Measurements from ENCODE around the gene TBATA.

TBATA gene

DNA sequence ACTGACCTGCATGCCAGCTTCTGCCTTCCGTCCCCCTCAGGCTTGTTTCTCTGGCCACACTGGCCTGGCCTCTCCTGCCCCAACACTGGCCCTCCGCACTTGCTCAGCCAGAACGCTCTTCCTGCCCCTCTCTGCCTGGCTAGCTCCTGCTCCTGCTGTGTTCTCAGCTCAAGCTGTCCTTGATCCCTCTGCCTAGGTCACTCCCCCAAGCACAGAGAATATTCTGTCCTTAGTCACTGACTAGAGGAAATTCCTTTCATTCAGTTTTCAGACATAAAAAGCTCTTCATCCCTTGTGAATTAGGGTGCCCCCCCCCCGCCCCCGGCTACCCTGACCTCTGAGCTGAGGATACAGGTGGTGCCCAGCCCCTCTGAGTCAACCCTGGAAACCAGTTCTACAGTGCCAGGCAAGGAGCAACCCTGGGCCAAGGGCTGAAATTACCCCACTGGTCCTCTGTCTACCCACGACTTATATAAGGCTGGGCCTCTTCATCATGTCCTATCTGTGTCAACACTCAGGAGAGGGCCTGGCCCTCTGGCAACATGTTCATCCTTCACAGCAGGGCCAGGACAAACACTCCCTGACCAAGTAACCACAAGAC is 23.9 kb upstream of the TBATA start:
- no peak for DNase-seq (ENCODE audit: low spot score)

- DNase-seq (ENCODE audit: low spot score) = no peak
Measured at GRCh38 chr10:70807556-70807955, 22.4 kb upstream of the TBATA start.

GRCh38 chr10:70806841-70807240 is 21.7 kb upstream of the TBATA start:
- DNase-seq (ENCODE audit: low spot score) = no peak

DNA sequence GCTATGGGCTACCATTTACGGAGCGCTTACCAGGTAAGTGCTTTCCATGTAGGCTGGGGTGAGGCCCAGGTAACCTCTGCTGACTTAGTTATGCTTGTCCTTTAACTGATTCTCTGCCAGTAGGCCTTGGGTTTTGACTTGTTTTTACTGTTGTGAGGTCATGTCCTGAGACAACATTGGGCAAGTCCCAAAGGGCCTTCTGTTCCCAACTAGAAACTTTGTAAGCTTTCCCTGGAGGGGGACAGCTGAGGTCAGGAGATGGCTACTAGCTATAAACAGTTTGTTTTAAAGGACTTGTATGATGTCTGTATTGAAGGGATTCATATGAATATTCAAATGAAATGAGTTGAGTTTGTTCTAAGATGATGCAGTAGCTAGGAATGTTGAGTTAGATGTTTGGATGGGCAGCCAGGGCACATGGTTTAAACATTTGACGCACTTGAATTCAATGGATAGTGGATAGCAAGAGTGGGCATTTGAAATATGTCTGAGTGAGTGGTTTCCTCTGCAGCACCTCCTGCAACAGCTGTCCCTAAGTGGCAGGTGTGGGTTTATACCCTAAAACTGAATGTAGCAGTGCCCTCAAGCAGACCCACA is 20.5 kb upstream of the TBATA start:
- no peak for DNase-seq (ENCODE audit: low spot score)

DNA sequence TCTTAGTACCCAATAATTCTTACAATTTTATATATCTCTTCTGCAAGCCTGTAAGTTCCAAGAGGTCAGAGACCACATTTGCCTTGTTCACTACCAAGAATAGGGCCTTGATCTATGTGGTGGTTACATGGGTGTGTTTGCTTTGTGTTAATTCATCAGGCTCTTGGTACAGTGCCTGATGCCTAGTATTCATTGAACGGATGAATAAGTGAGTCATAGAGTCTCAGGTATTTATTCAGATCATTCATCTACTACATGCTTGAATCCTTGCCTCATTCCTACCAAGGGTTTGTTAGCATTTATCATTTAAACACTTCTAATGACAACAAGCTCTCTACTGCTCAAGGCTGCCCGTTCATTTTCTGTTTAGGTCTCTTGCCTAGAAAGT is 19.2 kb upstream of the TBATA start:
- DNase-seq (ENCODE audit: low spot score) = peak; percentile 13

- DNase-seq (ENCODE audit: low spot score) = no peak
Measured at GRCh38 chr10:70803775-70804420, 18.7 kb upstream of the TBATA start.

GRCh38 chr10:70801854-70802253 is 16.7 kb upstream of the TBATA start:
- no peak for DNase-seq (ENCODE audit: low spot score)

DNA sequence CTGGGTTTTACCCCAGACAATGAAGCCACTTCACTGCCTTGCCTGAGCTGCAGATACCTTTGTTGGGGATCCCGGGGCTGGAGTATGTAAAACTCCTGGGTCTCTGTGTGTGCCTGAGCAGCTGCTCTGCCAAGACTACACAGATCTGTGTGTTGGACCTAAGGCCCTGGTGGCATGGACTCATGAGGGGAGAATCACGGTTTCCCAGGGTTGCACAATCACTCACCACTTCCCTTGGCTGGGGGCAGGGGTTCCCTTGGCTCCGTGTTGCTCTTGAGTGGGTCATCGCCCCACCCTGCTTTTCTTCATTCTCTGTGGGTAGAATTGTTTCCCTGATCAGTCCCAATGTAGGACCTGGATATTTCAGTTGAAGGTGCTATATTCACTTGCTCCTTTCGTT is 13.9 kb upstream of the TBATA start:
- no peak for DNase-seq (ENCODE audit: low spot score)

DNA sequence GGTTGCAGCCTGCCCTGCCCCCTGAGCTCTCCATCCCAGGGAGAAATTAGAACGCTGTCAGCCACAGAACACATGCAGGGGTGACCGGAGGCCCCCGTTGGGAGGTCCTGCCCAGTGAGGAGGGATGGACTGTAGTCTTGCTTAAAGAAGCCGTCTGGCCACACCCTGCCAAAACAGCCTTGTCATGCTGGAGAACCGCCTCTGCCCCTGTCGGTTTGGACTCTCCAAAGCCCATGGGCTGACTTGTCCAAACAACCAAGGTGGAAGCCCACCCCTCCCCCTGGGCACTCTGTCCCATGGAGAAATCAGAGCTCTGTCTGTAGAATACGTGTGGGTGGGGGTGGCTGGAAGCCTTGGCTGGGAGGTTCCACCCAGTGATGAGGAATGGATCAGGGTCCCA is 12.7 kb upstream of the TBATA start:
- no peak for DNase-seq (ENCODE audit: low spot score)

- no peak for DNase-seq (ENCODE audit: low spot score)
Measured at GRCh38 chr10:70795613-70796012, 10.4 kb upstream of the TBATA start.

DNA sequence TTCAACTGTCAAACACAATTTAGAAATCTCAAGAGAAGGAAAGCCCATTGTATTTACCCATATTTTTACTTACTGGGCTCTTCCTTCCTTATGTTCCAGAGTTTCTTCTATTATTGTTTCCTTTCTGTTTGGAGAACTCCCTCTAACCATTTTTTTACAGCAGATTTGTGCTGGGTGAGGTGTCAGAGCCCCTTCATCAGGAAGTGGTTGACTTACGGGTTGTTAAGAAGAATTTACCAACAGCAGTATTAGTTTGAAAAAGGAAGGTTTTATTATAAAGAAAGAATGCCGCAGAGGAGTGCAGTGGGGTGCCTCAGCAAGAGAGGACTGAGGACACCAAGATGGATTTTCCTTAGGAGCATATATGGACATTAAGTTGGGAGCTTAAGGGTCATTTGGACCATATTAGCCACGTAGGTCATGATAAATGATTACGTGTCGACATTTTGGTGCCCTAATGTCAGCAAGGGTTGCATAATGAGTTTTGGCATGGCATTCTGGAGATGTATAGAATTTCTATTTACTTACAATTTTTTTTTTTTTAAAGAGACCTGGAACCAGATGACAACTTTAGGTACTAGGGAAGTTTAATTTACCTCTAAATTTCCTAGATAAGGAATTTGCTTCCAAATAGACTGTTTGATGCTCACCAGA is 6.3 kb upstream of the TBATA start:
- no peak for DNase-seq (ENCODE audit: low spot score)

DNA sequence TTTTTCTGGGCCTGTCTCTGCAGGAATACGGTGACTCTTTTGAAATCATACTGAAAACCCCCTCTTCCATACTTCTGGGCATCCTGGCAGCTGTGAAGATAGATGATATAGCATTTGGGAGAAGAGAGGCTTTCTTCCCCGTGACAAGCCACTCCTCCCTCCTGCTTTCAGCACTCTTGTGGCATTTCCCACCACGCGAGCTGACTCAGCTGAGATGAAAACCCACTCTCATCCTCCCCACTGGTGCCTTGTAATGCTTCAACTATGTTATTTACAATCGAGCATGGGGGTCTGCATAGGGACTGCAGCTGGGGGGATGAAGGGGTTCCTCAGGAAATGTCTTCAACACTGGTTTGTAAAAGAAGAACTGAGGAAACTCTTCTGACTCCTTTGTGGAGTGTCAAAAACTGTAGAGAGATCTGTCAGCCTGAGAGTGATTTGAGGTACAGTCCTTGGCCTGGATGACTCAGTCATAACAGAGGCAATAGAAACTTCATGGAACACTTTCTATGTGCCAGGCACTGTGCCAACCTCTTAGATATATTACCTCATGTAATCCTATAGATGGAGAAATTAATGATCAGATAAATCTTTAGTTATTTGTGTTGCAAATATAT is 1.7 kb upstream of the TBATA start:
- no peak for DNase-seq (ENCODE audit: low spot score)

GRCh38 chr10:70784471-70784870 is 706 bp downstream of the TBATA start:
- no peak for DNase-seq (ENCODE audit: low spot score)

- no peak for DNase-seq (ENCODE audit: low spot score)
Measured at GRCh38 chr10:70784016-70784415, 1.2 kb downstream of the TBATA start.

DNA sequence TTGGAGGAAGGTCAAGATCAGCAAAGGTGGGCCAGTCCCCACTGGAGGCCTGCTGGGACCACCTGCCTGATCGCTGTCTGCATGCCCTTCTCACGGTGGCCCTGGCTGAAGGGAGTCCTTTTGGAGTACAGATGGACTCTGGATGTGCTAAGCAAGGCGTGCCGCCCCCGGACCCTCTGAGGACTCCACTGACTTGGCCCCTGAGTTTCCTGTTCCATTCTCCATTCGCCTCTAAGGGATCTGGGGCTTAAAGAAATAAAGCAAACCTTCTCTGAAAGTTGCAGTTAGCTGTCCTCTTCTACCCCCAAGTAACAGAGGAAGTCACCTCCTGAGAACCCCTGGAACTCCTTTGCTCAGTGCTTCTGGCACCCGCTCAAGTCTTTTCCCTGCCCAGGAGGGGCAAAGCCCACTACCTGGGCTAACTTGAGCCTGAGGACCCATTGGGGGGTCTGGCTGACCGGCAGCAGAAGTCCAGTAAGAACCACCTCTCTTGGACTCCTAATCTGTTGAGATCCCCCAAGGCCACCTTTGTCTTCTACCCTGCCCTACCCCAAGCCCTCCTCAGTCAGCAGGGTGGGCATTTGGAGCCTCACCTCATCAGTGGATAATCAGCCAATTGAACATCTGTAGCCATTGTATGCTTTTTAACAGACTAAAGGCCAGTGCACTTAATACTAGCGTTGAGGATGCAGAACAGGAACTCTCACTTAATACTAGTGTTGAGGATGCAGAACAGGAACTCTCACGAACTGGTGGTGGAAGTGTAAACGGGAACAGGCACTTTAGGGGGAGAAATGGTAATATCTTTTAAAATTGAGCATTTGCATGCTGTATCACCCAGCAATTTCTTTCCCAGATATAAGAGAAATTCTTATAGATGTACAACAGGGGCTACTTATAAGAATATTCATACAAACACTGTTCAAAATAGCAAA is 2.2 kb downstream of the TBATA start:
- DNase-seq (ENCODE audit: low spot score) = no peak

DNA sequence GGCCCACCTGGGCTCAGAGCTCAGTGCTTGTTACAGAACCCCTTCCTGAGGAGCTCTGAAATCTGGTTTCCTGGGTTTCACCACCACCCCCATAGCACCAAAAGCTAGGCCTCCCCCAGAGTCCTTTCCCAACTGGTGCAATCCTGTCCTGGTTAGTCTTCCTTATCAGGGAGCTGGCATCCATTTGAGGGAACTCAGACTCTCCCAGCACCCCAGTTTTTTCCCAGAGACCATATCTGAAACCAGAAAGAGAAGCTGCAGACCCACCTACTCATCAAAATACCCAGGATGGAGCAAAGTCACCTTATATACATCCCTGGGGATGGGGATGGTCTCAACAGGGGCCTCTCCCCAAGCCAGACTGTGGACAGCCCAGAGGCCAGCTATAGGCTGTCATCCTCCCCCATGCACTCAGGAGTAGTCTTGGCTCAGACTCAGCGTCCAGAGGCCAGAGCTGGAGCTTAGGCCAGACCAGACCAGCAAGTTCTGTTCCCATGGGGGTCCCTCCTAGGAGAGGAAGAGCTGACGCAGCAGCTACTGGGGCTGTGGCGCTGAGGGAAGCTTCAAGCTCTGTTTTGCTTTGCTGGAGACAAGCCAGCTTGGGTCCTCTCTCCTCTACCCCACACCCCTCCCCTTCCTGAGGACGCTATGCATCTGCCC is 3.0 kb downstream of the TBATA start:
- no peak for DNase-seq (ENCODE audit: low spot score)

GRCh38 chr10:70781461-70782051 is 3.6 kb downstream of the TBATA start:
- DNase-seq (ENCODE audit: low spot score) = no peak

- DNase-seq (ENCODE audit: low spot score) = no peak
Measured at GRCh38 chr10:70780772-70781171, 4.4 kb downstream of the TBATA start.

GRCh38 chr10:70780370-70780760 is 4.8 kb downstream of the TBATA start:
- DNase-seq (ENCODE audit: low spot score) = no peak

DNA sequence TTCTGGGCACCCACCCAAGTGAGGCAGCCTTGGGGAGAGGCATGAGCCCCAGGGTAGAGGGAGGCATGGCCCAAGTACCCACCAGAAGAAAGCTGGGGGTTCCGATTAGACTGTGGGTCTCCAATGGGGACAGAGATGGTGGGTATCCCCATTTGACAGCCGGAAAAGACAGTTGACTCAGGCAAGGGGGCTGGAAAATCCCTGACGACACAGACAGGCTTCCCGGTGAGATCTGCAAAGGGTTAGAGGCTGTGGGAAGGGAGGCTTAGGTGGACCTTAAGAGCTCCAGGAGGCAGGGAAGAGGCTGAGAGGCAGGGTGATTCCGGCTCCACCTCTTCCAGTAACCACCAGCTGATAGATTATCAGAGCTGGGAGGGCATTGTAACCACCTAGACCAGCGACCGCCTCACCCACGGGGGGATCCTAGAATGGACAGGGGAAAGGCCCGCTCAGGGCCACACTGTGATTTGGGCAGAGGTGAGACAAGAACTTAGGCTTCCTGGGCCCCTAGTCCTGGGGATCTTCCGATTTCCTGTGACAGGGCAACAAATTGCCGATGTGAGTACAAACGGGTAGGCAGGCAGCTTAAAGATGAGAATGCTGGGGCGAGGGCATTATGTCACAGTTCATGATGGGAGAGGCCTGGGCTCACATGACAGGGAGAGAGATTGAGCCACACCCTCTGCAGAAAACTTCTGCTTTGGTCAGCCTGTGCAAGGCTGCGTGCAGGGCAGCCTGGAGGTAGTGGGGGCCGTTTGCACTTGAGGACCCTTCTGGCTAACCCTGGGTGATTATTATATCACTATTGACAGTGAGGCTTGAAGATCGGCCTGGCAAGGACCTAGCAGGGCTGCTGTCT is 5.4 kb downstream of the TBATA start:
- DNase-seq (ENCODE audit: low spot score) = no peak

Measured in LoVo (cell line).